ENCODE measurements around the gene SFT2D1.

DNA sequence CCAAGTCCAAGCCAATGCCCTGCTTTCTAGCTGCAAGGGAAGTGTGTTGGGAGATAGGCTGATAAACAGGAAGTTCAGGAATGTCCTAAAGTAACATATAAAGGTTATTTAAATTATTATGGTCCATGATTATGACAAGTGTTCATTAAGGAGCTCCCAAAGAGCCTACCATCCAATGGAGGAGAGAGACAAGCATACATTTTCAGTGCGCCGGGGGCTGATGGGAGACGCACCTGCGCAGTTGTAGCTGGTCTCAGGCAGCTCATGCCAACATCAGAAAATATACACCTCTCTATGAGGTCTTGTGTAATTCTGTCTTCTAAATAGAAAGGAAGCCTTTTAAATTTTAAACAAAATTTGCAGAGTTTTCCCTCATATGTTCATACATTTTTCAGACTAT, 12.6 kb upstream of the SFT2D1 start:
- TF ChIP-seq SUZ12 (IDR thresholded peaks at IDR 0.05; ENCODE audit: extremely low read depth, insufficient read depth, insufficient read length) (no peak), YY1 (IDR thresholded peaks at IDR 0.05; ENCODE audit: insufficient read depth, insufficient read length) (no peak)
